HG03521 (cell line): ENCODE data around the gene SYNGR1.
"Not testable (repeated sequence)": the region's sequence is repeated elsewhere in the genome, so short reads cannot be mapped to it uniquely, and the experiment has no call there.

Experiments used
- ATAC-seq: cut with Tn5 transposase; IDR thresholded peaks from one replicate; pipeline ENCODE4 v1.9.1; 2021; ENCODE audit warnings: mild to moderate bottlenecking, moderate library complexity; ENCODE audit not compliant: unreplicated experiment

The SYNGR1 gene

DNA sequence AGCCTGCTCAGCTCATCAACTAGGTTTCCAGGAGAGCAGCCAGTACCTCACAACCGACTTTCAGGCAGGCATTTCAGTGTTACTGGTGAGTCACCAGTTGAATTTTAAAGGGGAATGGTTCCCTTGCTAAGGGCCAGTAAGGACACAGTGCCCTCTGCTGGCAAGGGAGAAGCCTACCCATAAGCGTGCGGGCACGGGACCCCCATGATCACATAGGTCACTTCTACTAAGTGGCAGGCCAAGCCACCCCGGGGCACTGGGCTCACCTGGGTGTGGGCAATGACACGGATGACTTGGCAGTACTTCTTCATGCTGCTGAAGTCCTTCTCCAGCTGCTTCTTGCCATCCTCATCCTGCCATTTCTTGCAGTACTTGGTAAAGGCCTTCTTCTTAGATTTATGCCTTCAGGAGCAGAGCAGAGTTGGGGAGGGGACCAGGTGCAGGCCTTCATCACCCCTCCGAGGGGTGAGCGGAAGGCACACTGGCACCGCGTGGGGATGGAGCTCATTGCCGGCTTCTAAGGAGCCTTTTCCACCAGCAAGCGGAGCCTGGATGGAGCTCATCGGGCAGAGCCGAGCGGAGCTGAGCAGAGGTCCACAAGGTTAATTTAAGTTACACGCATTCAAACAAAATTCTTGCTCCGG, 33.2 kb upstream of the SYNGR1 start:
- no peak for ATAC-seq

DNA sequence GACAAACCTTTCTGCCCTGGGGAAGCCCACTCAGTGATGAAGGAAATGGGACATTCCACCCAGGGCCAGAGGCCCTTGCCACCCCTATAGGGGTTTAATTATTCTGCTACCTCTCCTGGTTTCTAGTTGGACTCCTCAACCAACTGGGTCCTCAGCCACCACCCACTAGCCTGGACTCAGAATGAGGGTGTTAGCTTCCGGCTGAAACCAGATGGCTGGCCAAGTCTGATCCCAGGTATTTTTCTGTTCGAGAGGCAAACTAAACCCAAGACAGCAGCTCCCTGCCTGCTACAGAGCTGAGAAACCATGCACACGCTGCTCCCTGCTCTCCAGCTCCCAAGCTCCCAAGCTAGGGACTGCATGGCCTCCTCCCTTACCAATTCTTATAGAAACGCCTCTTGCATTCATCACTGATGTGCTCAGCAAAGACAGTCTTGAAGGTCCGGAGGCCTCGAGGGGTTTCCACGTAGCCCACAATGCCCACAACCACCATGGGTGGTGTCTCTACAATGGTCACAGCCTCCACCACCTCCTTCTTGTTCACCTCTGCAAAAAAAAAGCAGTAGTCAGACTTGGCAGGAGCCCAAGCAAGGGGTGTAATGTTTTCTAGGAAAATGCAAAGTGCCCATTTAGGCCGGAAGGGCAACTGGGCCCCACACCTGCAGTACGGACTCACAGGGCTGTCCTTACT, 32.6 kb upstream of the SYNGR1 start:
- ATAC-seq: no peak

DNA sequence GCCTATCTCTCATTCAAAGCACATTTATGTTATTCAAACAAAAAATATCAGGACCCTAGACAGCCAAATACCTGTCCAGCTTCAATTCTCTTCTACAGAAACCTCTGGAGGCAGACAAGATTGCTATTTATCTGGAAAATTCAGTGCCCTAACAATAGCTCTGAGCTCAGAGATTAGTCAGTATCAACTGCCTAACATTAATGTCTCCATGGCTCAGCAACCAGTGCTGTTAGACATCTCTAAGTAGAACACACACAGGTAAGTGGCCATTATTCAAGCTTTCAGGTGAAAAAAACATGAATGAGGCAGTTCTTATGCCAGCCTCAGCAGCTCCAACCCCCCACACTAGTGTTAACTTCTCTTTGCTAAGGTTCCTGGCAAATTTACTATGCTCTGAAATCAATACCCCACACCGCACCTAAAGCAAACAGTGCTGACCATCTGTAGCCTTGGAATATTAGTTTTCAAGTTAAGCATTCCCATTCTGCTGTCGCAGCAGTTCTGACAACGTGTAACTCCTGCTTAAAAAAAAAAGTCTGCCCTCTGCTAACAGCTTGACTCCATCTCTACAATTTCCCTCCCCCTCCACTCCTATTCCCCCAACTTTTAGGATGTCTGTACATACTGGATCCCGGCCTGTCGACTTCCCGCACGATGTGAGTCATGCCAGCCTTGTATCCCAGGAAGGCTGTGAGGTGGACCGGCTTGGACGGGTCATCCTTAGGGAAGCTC, 31.9 kb upstream of the SYNGR1 start:
- ATAC-seq: no peak

DNA sequence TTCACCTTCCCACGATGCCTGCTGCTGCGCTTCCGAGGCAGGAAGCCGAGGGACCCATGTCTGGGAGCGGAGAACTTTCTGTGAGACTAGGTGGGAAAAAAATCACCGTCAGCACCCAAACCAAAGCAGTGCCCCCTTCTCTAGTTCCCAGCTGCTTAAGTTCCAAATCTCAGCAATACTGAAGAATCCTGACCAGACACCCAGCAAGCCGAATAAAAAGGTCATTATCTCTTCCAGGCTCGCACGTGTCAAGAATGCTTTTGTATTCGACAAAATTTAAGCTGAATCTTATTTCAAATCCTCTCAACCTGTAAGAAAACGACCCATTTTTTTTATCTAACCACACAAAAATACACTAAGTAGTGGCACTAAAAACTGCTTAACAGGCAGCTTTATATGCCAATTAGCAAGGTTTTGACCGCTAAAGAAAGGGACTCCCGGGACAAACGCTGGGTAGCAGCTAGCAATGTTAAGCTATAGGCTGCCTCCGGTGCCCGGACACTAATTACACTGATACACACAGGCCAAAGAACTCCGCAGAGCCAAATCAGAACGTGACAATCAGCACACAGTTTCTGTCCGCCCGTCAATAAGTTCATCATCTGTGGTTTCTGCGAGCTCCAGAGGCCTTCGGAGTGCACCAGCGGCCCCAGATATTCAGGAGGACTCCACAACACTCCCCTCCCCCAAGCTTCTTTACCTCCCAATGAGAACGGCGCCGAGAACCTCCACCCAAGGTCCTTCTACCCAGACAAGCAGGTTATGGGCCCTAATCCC, 31.1 kb upstream of the SYNGR1 start:
- ATAC-seq: no peak

DNA sequence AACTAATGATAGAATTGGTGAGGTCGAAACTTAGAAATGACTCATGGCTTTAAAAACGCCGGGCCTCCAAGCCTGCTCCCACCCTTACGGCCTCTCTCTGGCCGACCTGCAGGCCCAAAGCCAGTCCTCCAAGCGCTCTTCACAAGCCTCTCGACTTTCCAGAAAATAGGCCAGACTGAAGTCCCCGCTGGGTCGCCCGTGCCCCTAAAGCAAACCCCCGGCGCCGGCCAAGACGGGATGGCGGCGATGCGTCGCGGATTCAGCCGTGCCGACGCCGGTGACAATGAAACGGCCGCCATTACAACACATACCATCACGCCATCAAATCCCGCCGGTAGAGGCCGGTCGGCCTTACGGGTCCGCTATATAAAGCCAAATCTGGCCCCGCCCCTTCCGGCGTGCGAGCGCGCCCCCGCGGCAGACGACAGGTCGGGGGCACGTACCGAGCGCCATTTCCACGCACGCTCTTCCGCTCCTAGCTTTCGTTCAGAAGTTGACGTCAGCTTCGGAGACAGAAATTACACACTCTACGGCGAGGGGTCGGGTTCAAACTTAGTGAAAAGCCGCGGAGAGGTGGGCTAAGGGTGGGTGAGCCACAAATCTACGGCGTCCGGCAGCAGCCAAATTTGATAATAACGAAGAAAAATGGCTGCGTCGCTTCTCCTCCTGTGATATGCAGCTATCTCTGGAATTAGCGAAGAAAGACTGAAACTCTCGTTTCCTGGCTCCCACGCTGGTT, 30.3 kb upstream of the SYNGR1 start, which contains the start of gene RPL3:
Gene RPL3 (minus strand): TSS at position 340 of the 739 bp plus-strand sequence. CDS start 26 bp downstream, at position 314.
- peak; percentile 81 for ATAC-seq

DNA sequence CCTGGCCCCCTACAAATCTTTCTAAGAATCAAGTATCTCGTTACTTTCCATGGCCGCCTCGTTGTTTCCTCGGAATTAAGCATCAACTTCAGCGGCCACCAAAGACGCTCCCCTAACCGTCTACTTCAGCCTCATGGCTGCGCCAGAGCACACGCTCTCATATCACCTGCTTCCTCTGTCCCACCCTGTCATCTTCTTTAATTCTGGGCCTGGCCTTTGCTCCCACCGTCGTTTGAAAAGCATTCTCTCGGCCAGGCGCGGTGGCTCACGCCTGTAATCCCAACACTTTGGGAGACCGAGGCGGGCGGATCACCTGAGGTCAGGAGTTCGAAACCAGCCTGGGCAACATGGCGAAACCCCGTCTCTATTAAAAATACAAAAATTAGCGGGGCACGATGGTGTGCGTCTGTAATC, 29.2 kb upstream of the SYNGR1 start:
- ATAC-seq: not testable (repeated sequence)

DNA sequence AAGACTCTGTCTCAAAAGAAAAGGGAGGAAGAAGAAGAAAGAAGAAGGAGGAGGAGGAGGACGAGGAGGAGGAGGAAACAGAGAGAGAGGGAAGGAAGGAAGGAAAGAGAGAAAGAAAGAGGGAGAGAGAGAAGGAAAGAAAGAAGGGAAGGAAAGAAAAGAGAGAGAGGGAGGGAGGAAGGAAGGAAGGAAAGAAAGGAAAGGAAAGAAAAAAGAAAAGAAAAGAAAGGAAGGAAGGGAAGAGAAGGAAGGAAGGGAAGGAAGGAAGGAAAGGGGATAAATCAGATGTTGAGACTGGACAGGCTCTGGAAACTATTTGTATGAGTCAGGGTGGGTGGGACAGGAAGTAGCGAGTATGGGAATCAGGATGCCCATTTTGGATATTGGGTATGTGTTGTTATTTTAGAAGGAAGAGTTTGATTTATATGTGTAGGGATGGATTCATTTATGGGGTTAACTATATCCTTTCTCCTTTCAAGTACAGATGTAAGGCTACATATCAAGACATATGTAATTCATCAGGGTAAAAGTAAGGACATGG, 24.3 kb upstream of the SYNGR1 start:
- no peak for ATAC-seq

DNA sequence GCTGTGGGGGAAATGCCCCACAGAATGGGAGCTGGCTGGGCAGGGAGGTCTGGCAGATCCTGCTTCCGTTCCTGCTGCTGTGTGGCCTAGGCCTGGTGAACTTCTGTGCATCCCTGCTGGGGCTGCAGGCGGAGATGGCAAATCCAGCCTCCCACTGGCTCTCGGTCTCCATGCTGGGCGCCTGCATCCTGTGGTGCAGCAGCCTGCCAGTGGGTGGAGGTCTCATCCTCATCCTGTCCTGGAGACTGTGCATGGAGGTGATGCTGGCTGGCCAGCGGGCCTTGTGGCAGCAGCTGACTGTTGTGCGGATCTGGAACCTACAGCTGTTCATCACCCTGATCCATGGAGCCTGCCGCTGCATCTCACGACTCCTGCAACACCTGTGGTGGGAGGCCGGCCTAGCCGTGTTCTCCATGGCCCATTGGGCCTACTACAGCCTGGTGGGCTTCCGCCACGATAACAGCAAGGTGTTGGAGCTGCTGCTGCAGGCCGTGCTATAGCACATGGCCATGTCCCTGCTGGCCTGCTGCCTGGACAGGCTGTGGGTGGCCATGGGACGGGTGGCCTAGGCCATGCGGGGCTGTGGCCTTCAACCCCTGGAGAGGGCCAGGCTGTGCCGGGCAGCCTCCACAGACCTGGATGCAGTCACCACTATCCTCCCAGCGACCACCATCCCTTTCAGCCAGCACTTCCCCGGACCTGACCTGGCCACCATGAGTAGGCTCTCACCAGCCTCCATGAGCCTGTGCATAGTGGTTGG, 21.6 kb upstream of the SYNGR1 start:
- no peak for ATAC-seq

DNA sequence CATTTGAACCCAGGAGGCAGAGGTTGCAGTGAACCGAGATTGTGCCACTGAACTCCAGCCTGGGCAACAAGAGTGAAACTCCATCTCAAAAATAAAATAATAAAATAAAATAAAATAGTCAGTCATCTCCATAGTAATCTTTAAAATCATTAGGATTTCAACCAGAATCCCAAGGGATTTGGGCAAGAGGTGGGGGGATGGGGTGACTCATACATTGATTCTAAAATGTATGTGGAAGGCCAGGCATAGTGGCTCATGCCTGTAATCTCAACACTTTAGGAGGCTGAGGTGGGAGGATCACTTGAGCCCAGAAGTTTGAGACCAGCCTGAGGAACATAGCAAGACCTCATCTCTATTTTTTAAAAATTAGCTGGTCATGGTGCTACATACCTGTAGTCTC, 19.2 kb upstream of the SYNGR1 start:
- ATAC-seq: not testable (repeated sequence)

DNA sequence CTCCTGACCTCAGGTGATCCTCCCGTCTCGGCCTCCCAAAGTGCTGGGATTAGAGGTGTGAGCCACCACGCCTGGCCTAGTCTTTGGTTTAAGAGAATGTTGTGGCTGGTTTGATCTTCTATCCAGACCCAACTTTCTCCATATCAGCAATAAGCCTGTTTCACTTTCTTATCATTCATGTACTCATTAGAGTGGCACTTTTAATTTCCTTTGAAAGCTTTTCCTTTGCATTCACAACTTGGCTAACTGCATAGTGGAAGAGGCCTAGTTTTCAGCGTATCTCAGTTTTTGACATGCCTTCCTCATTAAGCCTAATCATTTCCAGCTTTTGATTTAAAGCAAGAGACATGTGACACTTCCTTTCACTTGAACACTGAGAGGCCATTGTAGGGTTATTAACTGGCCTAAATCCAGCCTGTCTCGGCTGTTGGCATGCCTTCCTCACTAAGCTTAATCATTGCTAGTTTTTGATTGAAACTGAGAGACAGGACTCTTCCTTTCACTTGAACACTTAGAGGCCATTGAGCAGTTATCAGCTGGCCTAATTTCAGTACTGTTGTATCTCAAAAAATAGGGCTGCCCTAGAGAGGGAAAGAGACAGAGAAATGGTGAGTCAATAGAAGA, 17.2 kb upstream of the SYNGR1 start:
- ATAC-seq: no peak

DNA sequence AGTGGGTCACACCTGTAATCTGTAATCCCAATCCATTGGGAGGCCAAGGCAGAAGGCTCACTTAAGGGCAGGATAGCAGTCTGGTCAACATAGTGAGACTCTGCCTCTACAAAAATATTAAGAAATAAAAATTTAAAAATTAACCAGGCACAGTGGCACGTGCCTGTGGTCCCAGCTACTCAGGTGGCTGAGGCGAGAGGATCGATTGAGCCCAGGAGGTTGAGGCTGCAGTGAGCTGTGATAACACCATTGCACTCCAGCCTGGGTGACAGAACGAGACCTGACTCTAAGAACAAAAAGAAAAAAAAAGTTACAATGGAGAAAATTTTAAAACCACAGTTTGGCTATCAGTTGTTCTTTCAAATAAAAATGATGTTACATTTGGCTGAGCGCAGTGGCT, 13.4 kb upstream of the SYNGR1 start:
- ATAC-seq: no peak

DNA sequence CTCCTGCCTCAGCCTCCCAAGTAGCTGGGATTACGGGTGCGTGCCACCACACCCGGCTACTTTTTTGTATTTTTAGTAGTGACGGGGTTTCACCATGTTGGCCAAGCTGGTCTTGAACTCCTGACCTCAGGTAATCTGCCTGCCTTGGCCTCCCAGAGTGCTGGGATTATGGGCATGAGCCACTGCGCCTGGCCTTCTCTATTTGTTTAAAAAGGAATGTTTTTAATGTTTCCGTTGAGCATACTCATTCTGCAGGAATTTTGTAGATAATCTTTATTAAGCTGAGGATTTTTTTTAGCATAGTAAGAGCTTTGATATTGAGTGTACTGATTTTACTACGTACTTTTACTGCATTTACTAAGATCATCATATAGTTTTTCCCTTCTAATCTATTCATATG, 10.0 kb upstream of the SYNGR1 start:
- not testable (repeated sequence) for ATAC-seq

DNA sequence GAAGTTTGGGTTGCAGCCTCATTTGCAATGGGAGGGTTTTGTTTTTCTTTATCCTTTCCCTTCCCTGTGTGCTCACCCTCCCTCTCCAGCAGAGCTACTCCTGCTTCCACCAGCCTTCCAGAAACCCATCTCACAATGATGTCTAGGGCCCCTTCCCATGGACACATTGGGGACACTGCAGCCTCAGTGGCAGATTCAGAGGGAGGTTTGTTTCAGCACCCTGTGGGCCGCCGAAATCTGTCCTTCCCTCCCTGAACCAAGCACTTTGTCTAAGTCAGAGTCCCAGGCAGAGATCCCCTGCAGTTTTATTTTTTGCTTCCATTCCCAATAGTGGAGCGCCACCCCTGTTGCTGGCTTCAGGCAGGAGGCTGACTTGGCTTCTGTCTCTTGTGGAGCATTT, 8.6 kb upstream of the SYNGR1 start:
- no peak for ATAC-seq

DNA sequence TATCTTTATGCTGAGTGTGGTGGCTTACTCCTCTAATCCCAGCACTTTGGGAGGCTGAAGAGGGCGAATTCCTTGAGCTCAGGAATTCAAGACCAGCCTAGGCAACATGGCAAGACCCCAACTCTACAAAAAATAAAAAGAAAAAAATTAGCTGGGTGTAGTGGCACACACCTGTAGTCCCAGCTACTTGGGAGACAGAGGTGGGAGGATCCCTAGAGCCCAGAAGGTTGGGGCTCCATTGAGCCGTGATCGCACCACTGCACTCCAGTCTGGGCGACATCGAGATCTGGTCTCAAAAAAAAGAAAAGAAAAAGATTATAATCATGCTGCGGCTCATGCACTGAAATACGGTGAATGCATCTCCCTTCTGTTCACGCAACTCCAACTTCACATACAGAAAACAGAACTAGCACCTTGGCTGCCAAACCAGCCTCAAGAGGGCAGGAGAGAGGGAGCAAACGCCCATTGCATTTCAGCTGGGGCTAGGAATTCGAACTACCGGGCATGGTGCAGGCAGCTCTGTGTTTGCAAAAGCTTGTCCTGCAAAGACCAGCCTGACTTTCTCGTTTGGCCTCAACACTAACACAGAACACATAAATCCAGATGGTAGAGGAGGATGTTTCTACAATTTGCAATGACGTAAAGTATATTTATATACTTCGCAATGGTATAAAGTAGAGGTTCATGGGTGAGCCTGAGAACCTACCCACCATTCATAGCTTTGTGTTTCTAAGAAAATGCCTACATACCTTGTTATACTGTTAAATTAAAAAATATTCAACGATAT, 6.3 kb upstream of the SYNGR1 start:
- ATAC-seq: no peak

DNA sequence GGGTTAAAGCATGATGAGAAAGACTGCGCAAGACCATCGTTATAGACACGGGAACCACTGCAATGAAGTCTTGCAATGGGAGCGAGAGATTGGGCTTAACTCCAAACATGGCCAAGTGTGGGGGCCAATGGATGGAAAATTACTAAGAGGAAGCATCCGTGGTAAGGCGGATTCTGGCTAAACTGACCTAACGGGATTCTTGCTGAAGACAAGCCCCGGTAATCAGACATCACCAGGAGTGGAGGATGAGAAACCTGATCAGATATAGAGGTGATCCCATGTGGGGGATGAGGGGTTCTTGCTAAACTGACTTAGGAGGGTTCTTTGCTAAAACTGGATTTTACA, 5.8 kb upstream of the SYNGR1 start:
- no peak for ATAC-seq

DNA sequence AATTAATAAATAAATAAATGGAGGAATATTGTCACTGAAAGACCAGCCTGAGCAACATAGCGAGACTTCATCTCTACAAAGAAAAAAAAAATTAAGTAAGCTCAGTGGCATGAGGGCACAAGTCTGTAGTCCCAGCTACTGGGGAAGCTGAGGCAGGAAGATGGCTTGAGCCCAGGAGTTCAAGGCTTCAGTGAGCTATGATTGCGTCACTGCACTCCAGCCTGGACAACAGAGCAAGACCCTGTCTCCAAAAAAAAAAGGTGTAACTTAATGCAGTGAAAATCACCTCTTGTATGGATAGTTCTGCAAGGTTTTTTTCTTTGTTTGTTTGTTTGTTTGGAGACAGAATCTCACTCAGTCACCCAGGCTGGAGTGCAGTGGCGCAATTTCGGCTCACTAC, 4.6 kb upstream of the SYNGR1 start:
- ATAC-seq: no peak

DNA sequence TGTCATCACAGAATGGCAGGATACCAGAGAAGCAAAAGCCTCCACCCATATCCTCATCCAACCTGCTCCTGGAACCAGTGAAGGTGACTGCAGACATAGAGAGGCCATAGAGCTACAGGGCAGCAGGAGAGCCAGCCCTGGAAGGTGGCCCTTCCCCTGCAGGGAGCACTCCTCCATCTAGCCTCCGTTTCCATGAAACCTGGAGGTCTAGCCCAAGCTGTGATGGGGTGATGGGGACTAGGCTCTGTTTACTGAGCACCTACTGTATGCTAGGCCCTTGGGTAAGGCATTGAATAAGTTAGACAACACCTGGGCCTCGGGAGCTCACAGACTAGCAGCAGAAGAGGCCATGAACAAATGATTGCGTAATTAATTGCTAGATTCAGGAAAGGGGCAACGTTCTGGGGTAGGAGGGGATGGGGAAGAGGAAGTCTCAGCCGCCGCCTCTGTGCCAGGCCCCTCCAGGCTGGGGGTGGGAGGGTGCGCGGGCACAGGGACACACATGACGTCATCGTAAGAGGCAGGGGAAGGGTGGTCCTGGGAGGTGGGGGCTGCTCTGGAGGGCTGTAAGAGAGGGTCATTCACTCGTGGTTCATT, 784 bp upstream of the SYNGR1 start:
- no peak for ATAC-seq

DNA sequence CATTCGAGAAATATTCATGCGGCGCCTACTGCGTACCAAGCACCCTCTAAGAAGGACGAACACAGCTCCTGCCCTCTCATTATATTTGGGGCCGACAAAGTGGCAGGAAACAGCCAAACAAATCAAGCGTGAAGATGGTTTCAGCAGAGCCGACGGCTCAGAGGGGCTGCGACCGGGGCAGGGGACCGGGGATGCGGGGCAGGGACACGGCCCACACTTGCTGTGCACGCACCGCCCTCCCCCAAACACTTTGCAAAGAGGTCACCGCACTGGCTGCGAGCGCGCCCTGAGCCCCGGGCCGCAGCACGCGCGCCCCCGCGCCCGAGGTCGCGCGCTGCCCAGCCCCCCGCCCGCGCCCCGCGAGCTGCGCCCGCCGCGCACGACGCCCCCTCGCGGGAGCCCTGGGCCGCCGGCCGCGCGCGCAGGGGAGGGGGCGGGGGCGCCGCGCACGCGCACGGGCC, 255 bp upstream of the SYNGR1 start:
- ATAC-seq: no peak
